Gastroesophageal sphincter (tissue), 4 donors: Measurements from ENCODE around the gene LAMA2. TPM values are rescaled to one million over a fixed set of nuclear protein-coding genes. Genes with fewer than 3 reads are reported as not detected.

Source experiments
- ATAC-seq: fragments of 150-250 bp; one replicate; pipeline ENCODE4 v1.9.1; 2016; ENCODE audit warnings: mild to moderate bottlenecking, moderate library complexity
- H3K27ac ChIP-seq, 4 donors: fragments of 200-600 bp; sonication (generic) in 3 of 4; 1 replicate in 3 of 4; 2 replicates in 1 of 4; pipeline ENCODE4 v1.5.1; 2016 to 2019
- H3K27me3 ChIP-seq: fragments of 200-600 bp; sonication (generic); one replicate; pipeline ENCODE4 v1.5.1; 2019
- H3K36me3 ChIP-seq, 2 donors: fragments of 200-600 bp; sonication (generic); one replicate each; pipeline ENCODE4 v1.5.1; 2019; ENCODE audit warnings: control low read depth in 1 of 2
- H3K4me1 ChIP-seq, 3 donors: fragments of 200-600 bp; sonication (generic); 1 replicate in 2 of 3; 2 replicates in 1 of 3; pipeline ENCODE4 v1.5.1; 2016 to 2019; ENCODE audit warnings: control low read depth in 2 of 3
- H3K4me3 ChIP-seq, 2 donors: fragments of 200-600 bp; sonication (generic); one replicate each; pipeline ENCODE4 v1.5.1; 2019; ENCODE audit warnings: mild to moderate bottlenecking in 1 of 2, moderate library complexity in 1 of 2
- H3K9me3 ChIP-seq, 3 donors: fragments of 200-600 bp; sonication (generic); one replicate each; pipeline ENCODE4 v1.5.1; 2017 to 2019; ENCODE audit warnings: control low read depth in 2 of 3
- CTCF ChIP-seq, 4 experiments: fragments of 200-600 bp in 2 of 4; fragments of 450-650 bp in 2 of 4; sonication (generic) in 1 of 4; IDR thresholded peaks; one replicate each; pipeline ENCODE4 v1.5.1; 2017 to 2019; ENCODE audit warnings: antibody characterized with exemption in 4 of 4, mild to moderate bottlenecking in 2 of 4, moderate library complexity in 2 of 4
- EP300 ChIP-seq: sonication (generic); formaldehyde crosslinking; IDR thresholded peaks from one replicate; pipeline ENCODE4 v1.6.1; 2017; ENCODE audit warnings: antibody characterized with exemption, mild to moderate bottlenecking
- POLR2A ChIP-seq, 2 donors: fragments of 450-650 bp; IDR thresholded peaks; one replicate each; pipeline ENCODE4 v1.6.1; 2017; ENCODE audit warnings: antibody characterized with exemption in 2 of 2, mild to moderate bottlenecking in 2 of 2, moderate library complexity in 1 of 2
- POLR2AphosphoS5 ChIP-seq: sonication (generic); formaldehyde crosslinking; IDR thresholded peaks from one replicate; pipeline ENCODE4 v1.6.1; 2017; ENCODE audit warnings: antibody characterized with exemption
- WGBS, 2 donors: methylation state at CpG; one replicate each; pipeline ENCODE4 v1.1.5; 2018; ENCODE audit warnings: low coverage in 1 of 2; 5-methylcytosine and 5-hydroxymethylcytosine counted together
- total RNA-seq, 4 donors: library from RNA; depleted of rRNA; stranded (reverse); fragments of >200 nt; gene quantifications; one replicate each; pipeline ENCODE4 v1.1.0, GENCODE V29; 2016

Gene LAMA2
- total RNA-seq, 4 donors from 2014 or later: 103 to 199 (median 153) TPM

GRCh38 chr6:128954308-128955043 is 71.5 kb downstream of the LAMA2 start:
- H3K27me3 ChIP-seq: no peaks in the 10 kb centered on the region
- H3K36me3 ChIP-seq: no peaks in the 10 kb centered on the region
- 62 to 80% methylated on average over 1 of the region's 1 CpG for WGBS, 2 donors
- no peaks in the 10 kb centered on the region for H3K9me3 ChIP-seq
- no peaks in the 10 kb centered on the region for H3K4me1 ChIP-seq
- ATAC-seq: no peak
- H3K27ac ChIP-seq: no peak overlapping the region
- H3K4me3 ChIP-seq: no peak overlapping the region
- TF ChIP-seq EP300 (no peak), CTCF (IDR thresholded peaks at IDR 0.05) (no peak), POLR2AphosphoS5 (no peak), POLR2A (IDR thresholded peaks at IDR 0.05) (no peak)

GRCh38 chr6:128963561-128963960 is 80.6 kb downstream of the LAMA2 start:
- Histone ChIP-seq H3K9me3 (no peaks in the 10 kb centered on the region), H3K36me3 (no peaks in the 10 kb centered on the region), H3K27ac (no peak overlapping the region), H3K4me1 (no peaks in the 10 kb centered on the region), H3K27me3 (no peaks in the 10 kb centered on the region), H3K4me3 (no peak overlapping the region)
- WGBS, 2 donors: 7 to 33% methylated on average over 2 of the region's 2 CpGs
- ATAC-seq: no peak
- TF ChIP-seq POLR2AphosphoS5 (no peak), CTCF (IDR thresholded peaks at IDR 0.05) (no peak), POLR2A (IDR thresholded peaks at IDR 0.05) (no peak), EP300 (no peak)

GRCh38 chr6:128964233-128964755 is 81.4 kb downstream of the LAMA2 start:
- Histone ChIP-seq H3K9me3 (no peaks in the 10 kb centered on the region), H3K27ac (no peak overlapping the region), H3K36me3 (no peaks in the 10 kb centered on the region), H3K4me3 (no peak overlapping the region), H3K27me3 (no peaks in the 10 kb centered on the region), H3K4me1 (no peaks in the 10 kb centered on the region)
- TF ChIP-seq POLR2AphosphoS5: no peak
- no peak for TF ChIP-seq CTCF (IDR thresholded peaks at IDR 0.05)
- no peak for TF ChIP-seq POLR2A (IDR thresholded peaks at IDR 0.05)
- TF ChIP-seq EP300: no peak
- whole genome bisulfite sequencing, 2 donors: 44 to 62% methylated on average over 1 of the region's 1 CpG
- ATAC-seq: no peak

GRCh38 chr6:128964771-128965170 is 81.8 kb downstream of the LAMA2 start:
- TF ChIP-seq POLR2AphosphoS5 (no peak), POLR2A (IDR thresholded peaks at IDR 0.05) (no peak), CTCF (IDR thresholded peaks at IDR 0.05) (no peak), EP300 (no peak)
- Histone ChIP-seq H3K27me3 (no peaks in the 10 kb centered on the region), H3K36me3 (no peaks in the 10 kb centered on the region), H3K4me3 (no peak overlapping the region), H3K9me3 (no peaks in the 10 kb centered on the region), H3K4me1 (no peaks in the 10 kb centered on the region), H3K27ac (no peak overlapping the region)
- no peak for ATAC-seq

GRCh38 chr6:128966934-128967333 is 84.0 kb downstream of the LAMA2 start:
- WGBS, 2 donors: 83 to 100% methylated on average over 1 of the region's 1 CpG

More at GRCh38 chr6:128966934-128967333, 84.0 kb downstream of the LAMA2 start:
- no peaks in the 10 kb centered on the region for H3K9me3 ChIP-seq
- H3K4me1 ChIP-seq: no peaks in the 10 kb centered on the region
- H3K4me3 ChIP-seq: no peak overlapping the region
- no peak overlapping the region for H3K27ac ChIP-seq
- no peaks in the 10 kb centered on the region for H3K27me3 ChIP-seq
- TF ChIP-seq CTCF (IDR thresholded peaks at IDR 0.05) (no peak), POLR2AphosphoS5 (no peak), POLR2A (IDR thresholded peaks at IDR 0.05) (no peak), EP300 (no peak)
- H3K36me3 ChIP-seq: no peaks in the 10 kb centered on the region
- no peak for ATAC-seq
